SU-DHL-6 (cell line): ENCODE data around the gene IMPDH1.

Source experiments
- CTCF ChIP-seq: fragments of 200-600 bp; sonication (generic); IDR thresholded peaks from one replicate; pipeline ENCODE4 v1.5.1; 2017; ENCODE audit warnings: antibody characterized with exemption, mild to moderate bottlenecking, low read length, moderate library complexity; ENCODE audit not compliant: insufficient read depth, poor library complexity, severe bottlenecking
- EZH2phosphoT487 ChIP-seq: fragments of 200-600 bp; sonication (generic), shearing (Covaris generic); conservative IDR thresholded peaks from 2 replicates; pipeline ENCODE4 v1.6.1; 2018; ENCODE audit warnings: mild to moderate bottlenecking, antibody characterized with exemption, low read length, moderate library complexity, mixed read lengths

- TF ChIP-seq CTCF (no peak), EZH2phosphoT487 (no peak)
Observed at GRCh38 chr7:128402356-128402755, 7.4 kb downstream of the IMPDH1 start.
